K562 (cell line): ENCODE data around the gene RPL7L1. TPM values are rescaled to one million over a fixed set of nuclear protein-coding genes. Genes with fewer than 3 reads are reported as not detected.
A peak's percentile ranks its signal among the peaks of the same experiment; 100 is the strongest.

Experiments used
- ATAC-seq: fragments of 200-7000 bp; cut with Tn5 transposase; 3 replicates; pipeline ENCODE4 v1.9.1; 2020; ENCODE audit warnings: moderate library complexity
- BruUV-seq: library from RNA; stranded (reverse); fragments of 400-500 nt; replicated peaks from 2 replicates; lab custom pipeline; 2021; lab: Mats Ljungman, UMichigan
- CTCF ChIA-PET: fragments of 300-600 bp; formaldehyde crosslinking; extraction: SDS; loops from one replicate; lab custom pipeline; 2021; ENCODE audit warnings: low intra/inter-chr PET ratio; lab: Yijun Ruan, JAX
- POLR2A ChIA-PET: fragments of 300-600, 350-650 bp; sonication (Branson Sonifier 250); formaldehyde crosslinking; extraction: SDS; loops from one replicate; lab custom pipeline; 2021; ENCODE audit warnings: antibody characterized with exemption, inconsistent platforms; lab: Yijun Ruan, JAX
- DNase-seq, 4 experiments: peaks; one replicate each; pipeline versions ENCODE4 v3.0.0 to v3.0.0-alpha.2; 2011 to 2018; ENCODE audit warnings: low spot score in 3 of 4, mixed read lengths in 3 of 4; ENCODE audit errors: extremely low read depth in 1 of 4
- FAIRE-seq: peaks from 2 replicates; lab custom pipeline; 2011; peaks lifted over from hg19 to GRCh38; lab: Jason Lieb, UNC
- H2AFZ ChIP-seq: 2 replicates; pipeline ENCODE4 v1.6.0; 2011; ENCODE audit warnings: low read depth, low read length, control low read depth, inconsistent platforms
- H3K27ac ChIP-seq: fragments of 200-600 bp; 3 replicates; pipeline ENCODE4 v1.8.0; 2011; ENCODE audit warnings: low read depth, mild to moderate bottlenecking, control low read depth, inconsistent platforms, low read length, moderate library complexity, mixed read lengths; ENCODE audit errors: extremely low read depth
- H3K27me3 ChIP-seq, 2 experiments: fragments of 300-600 bp in 1 of 2; 2 replicates in 1 of 2; 3 replicates in 1 of 2; pipeline versions ENCODE4 v1.6.0 to v1.8.0; 2011; ENCODE audit warnings: inconsistent platforms in 2 of 2, low read length in 2 of 2, mild to moderate bottlenecking in 1 of 2, mixed read lengths in 1 of 2, moderate library complexity in 1 of 2; ENCODE audit not compliant: control insufficient read depth in 2 of 2, insufficient read depth in 2 of 2
- H3K36me3 ChIP-seq: fragments of 300-600 bp; 3 replicates; pipeline ENCODE4 v1.8.0; 2011; ENCODE audit warnings: mild to moderate bottlenecking, low read length, inconsistent platforms; ENCODE audit not compliant: control insufficient read depth, insufficient read depth
- H3K4me1 ChIP-seq, 2 experiments: fragments of 200-600 bp in 1 of 2; replicated peaks in 1 of 2; 2 replicates in 1 of 2; 3 replicates in 1 of 2; pipeline versions ENCODE4 v1.5.1 to v1.8.0; 2011; ENCODE audit warnings: inconsistent platforms in 2 of 2, low read length in 2 of 2, mild to moderate bottlenecking in 1 of 2, mixed read lengths in 1 of 2, moderate library complexity in 1 of 2; ENCODE audit not compliant: control insufficient read depth in 2 of 2, insufficient read depth in 2 of 2
- H3K4me2 ChIP-seq: 2 replicates; pipeline ENCODE4 v1.6.1; 2011; ENCODE audit warnings: low read length, control low read depth, inconsistent platforms, mixed read lengths; ENCODE audit not compliant: insufficient read depth
- H3K4me3 ChIP-seq: fragments of 200-600 bp; sonication (generic), shearing (Covaris generic); 2 replicates; pipeline ENCODE4 v1.5.1; 2016; ENCODE audit warnings: control low read depth, inconsistent platforms
- H3K79me2 ChIP-seq: fragments of 200-600 bp; 3 replicates; pipeline ENCODE4 v1.8.0; 2011; ENCODE audit warnings: low read length, inconsistent platforms; ENCODE audit not compliant: control insufficient read depth, insufficient read depth
- H3K9ac ChIP-seq, 2 experiments: 2 replicates each; pipeline versions ENCODE4 v1.6.0 to v1.6.1; 2011; ENCODE audit warnings: low read depth in 2 of 2, low read length in 2 of 2, control low read depth in 1 of 2, inconsistent platforms in 1 of 2, mild to moderate bottlenecking in 1 of 2, mixed read lengths in 1 of 2; ENCODE audit not compliant: insufficient read depth in 1 of 2
- H3K9me1 ChIP-seq: one replicate; pipeline ENCODE4 v1.6.0; 2011; ENCODE audit warnings: inconsistent platforms, mild to moderate bottlenecking, low read length, moderate library complexity; ENCODE audit not compliant: control insufficient read depth, insufficient read depth
- H3K9me3 ChIP-seq: replicated peaks from 2 replicates; pipeline ENCODE4 v1.5.1; 2011; ENCODE audit warnings: low read depth, low read length, inconsistent platforms; ENCODE audit not compliant: control insufficient read depth, insufficient read depth
- H4K20me1 ChIP-seq: replicated peaks from 2 replicates; pipeline ENCODE4 v1.6.1; 2011; ENCODE audit warnings: low read length, inconsistent platforms, mixed read lengths; ENCODE audit not compliant: control insufficient read depth, insufficient read depth
- BDP1 ChIP-seq: IDR thresholded peaks from 3 replicates; pipeline ENCODE4 v1.6.1; 2011; ENCODE audit not compliant: insufficient read length, insufficient read depth
- CEBPG ChIP-seq, 3 experiments: fragments of 200-800 bp in 1 of 3; sonication (Bioruptor generic) in 1 of 3; sonication (generic) in 1 of 3; formaldehyde crosslinking in 1 of 3; IDR thresholded peaks in 2 of 3; conservative IDR thresholded peaks in 1 of 3; 2 replicates each; pipeline versions ENCODE4 v1.6.1 to v1.8.0; 2016 to 2022; ENCODE audit warnings: missing compliant biosample characterization in 2 of 3, missing genetic modification characterization in 2 of 3, mild to moderate bottlenecking in 1 of 3, missing genetic modification reagents in 1 of 3
- KLF10 ChIP-seq: fragments of 250-450 bp; sonication (Bioruptor Pico); IDR thresholded peaks from 2 replicates; pipeline ENCODE4 v1.6.1; 2021; ENCODE audit warnings: matching md5 sums
- MXI1 ChIP-seq: IDR thresholded peaks from 2 replicates; pipeline ENCODE4 v1.6.1; 2011; ENCODE audit warnings: low read depth, mild to moderate bottlenecking, improper control_type of control experiment, low read length
- NR4A1 ChIP-seq, 2 experiments: fragments of 250-450 bp in 1 of 2; fragments of 450-650 bp in 1 of 2; sonication (Bioruptor Pico) in 1 of 2; IDR thresholded peaks; 2 replicates each; pipeline versions ENCODE4 v1.4.0 to v1.6.1; 2016 to 2020; ENCODE audit warnings: mild to moderate bottlenecking in 2 of 2, missing compliant biosample characterization in 1 of 2, missing genetic modification characterization in 1 of 2, moderate library complexity in 1 of 2
- PCBP2 ChIP-seq: fragments of 200-400 bp; formaldehyde crosslinking; IDR thresholded peaks from 2 replicates; pipeline ENCODE4 v1.6.1; 2018; ENCODE audit warnings: low read length, low read depth, mild to moderate bottlenecking, moderate library complexity; ENCODE audit not compliant: poor library complexity, severe bottlenecking
- RBM34 ChIP-seq: fragments of 200-400 bp; formaldehyde crosslinking; IDR thresholded peaks from 2 replicates; pipeline ENCODE4 v1.6.1; 2018; ENCODE audit warnings: low read length, borderline replicate concordance; ENCODE audit not compliant: insufficient read depth
- RFX1 ChIP-seq: fragments of 450-650 bp; IDR thresholded peaks from 2 replicates; pipeline ENCODE4 v1.6.1; 2016; ENCODE audit warnings: mild to moderate bottlenecking, moderate library complexity
- RFX7 ChIP-seq: fragments of 250-450 bp; sonication (Bioruptor Pico); IDR thresholded peaks from 2 replicates; pipeline ENCODE4 v1.5.1; 2021; ENCODE audit warnings: mild to moderate bottlenecking
- TCF7L2 ChIP-seq: fragments of 150-350 bp; IDR thresholded peaks from 2 replicates; pipeline ENCODE4 v1.6.1; 2016; ENCODE audit warnings: low read depth, mild to moderate bottlenecking, low read length, moderate library complexity
- ZBTB1 ChIP-seq: sonication (generic); formaldehyde crosslinking; IDR thresholded peaks from 2 replicates; pipeline ENCODE4 v1.8.1; 2023; ENCODE audit warnings: missing genetic modification reagents, low read depth, mild to moderate bottlenecking, borderline replicate concordance
- ZNF766 ChIP-seq: fragments of 200-800 bp; sonication (Bioruptor generic); conservative IDR thresholded peaks from 2 replicates; pipeline ENCODE4 v1.6.1; 2016; ENCODE audit warnings: missing genetic modification characterization, missing compliant biosample characterization
- ZNF79 ChIP-seq: fragments of 250-450 bp; sonication (Bioruptor Pico); IDR thresholded peaks from 2 replicates; pipeline ENCODE4 v1.4.0; 2020; ENCODE audit warnings: low read depth, mild to moderate bottlenecking, moderate library complexity
- WGBS: fragments of 100-300 bp; shearing (Covaris generic); methylation state at CpG from one replicate; pipeline ENCODE4 v1.1.6; 2016; ENCODE audit warnings: low coverage, mixed read lengths; ENCODE audit not compliant: insufficient coverage; ENCODE audit errors: missing lambda C conversion rate; 5-methylcytosine and 5-hydroxymethylcytosine counted together
- in situ Hi-C: fragments of 300-500 bp; cut with MboI; formaldehyde crosslinking; loops from 4 replicates; pipeline ENCODE4 v1.15.0; 2018; ENCODE audit warnings: inconsistent platforms, mixed read lengths
- intact Hi-C: fragments of 100-400 bp; cut with micrococcal nuclease; formaldehyde crosslinking; loops from 2 replicates; pipeline ENCODE4 v1.14.2; 2022
- polyA plus RNA-seq, 8 experiments: library from polyadenylated mRNA; depleted of rRNA in 4 of 8; stranded (reverse) in 5 of 8; unstranded in 3 of 8; fragments of >200 nt; fragmentation: Nextera tagmentation in 2 of 8; fragmentation: Illumina TruSeq in 1 of 8; extraction: Ambion mirVana in 2 of 8; extraction: Trizol in 1 of 8; gene quantifications; 2 replicates each; pipeline versions ENCODE4 v1.2.1 to v1.2.3, GENCODE V29; 2011 to 2014; ENCODE audit warnings: inconsistent platforms in 1 of 8, missing spikeins in 1 of 8
- total RNA-seq, 7 experiments: library from RNA; depleted of rRNA in 6 of 7; stranded (reverse); fragments of >200 nt in 6 of 7; fragmentation: Illumina TruSeq in 2 of 7; extraction: Trizol in 2 of 7; gene quantifications; 2 replicates each; pipeline versions ENCODE4 v1.2.1 to v1.2.3, GENCODE V29; 2011 to 2021; ENCODE audit warnings: low replicate concordance in 1 of 7
- TF ChIP-seq, protein P1 (sequence below): fragments of 200-400 bp; formaldehyde crosslinking; IDR thresholded peaks from 2 replicates; pipeline ENCODE4 v1.6.1; 2017; ENCODE audit warnings: mild to moderate bottlenecking, low read depth, low read length, moderate library complexity

RPL7L1 gene
- total and polyA plus RNA-seq, 9 of the 15 experiments (the other 6 are each of a cell fraction or from before 2014, with no cell fraction given) = 129 to 259 (median 164) TPM

DNA sequence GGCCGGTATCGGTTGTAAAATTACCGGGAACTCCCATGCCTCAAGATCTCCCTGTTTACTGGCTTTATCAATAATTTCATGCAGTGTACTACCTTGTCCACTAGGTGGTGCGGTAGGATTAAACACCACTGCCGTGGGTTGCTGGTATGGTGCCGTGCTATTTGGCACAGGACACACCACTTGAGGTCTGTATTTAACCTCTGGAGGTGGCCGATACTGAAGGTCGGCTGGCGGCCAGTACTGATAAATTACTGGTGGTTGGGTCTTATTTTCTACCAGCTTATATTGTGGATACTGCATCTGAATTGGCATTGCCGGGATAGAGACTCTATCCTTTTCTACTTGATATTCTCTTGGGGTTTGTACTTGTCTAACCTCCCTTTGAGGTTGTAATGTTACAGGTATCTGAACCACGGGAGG lies 22.1 kb downstream of the RPL7L1 start:
- POLR2A ChIA-PET = interaction anchor here (1.1 kb wide), 1 partner anchor 22 kb away, joined by 3 read pairs; no protein-coding TSS in a partner anchor
- intact Hi-C loops = loop anchor here (1.0 to 10.0 kb wide), 6 partner anchors 61 to 605 kb away; partner anchors contain the start of gene GNMT
- CTCF ChIA-PET = interaction anchor here (0.8 to 2.9 kb wide), 3 partner anchors 228 to 433 kb away, joined by 4 to 20 read pairs (median 4); no protein-coding TSS in a partner anchor
- H3K9ac ChIP-seq = peak overlapping the region in 1 of 2 experiments; percentile 50; a peak in 2 of 4 replicates
- WGBS = 2% methylated on average over 11 of the region's 11 CpGs
- H3K27ac ChIP-seq = no peak overlapping the region
- FAIRE-seq (peak; percentile 97), ATAC-seq (peak; percentile 99), DNase-seq (peak; percentile 74 to 93 (median 77))
- no peak overlapping the region for H3K4me3 ChIP-seq
- H3K4me1 ChIP-seq = peaks cover 0 to 7% of the 10 kb centered on the region in 2 experiments; a peak in 3 of 5 replicates
- H3K36me3 ChIP-seq = no peaks in the 10 kb centered on the region
- no peaks in the 10 kb centered on the region for H3K9me1 ChIP-seq
- no peaks in the 10 kb centered on the region for H3K79me2 ChIP-seq
- peak overlapping the region; percentile 79 for H2AFZ ChIP-seq
- no TSS peak for BruUV-seq
- peak overlapping the region; percentile 25; the same call in 1 of the 2 replicates for H3K4me2 ChIP-seq
- H4K20me1 ChIP-seq = no peaks in the 10 kb centered on the region
- no peaks in the 10 kb centered on the region for H3K9me3 ChIP-seq
- H3K27me3 ChIP-seq = no peaks in the 10 kb centered on the region
- in situ Hi-C loops = no loop called here
- TF ChIP-seq RFX7 = no peak
- TF ChIP-seq CEBPG (CRISPR knock-in tag; IDR thresholded peaks at IDR 0.05) = no peak
- no peak for TF ChIP-seq CEBPG (tag; conservative IDR thresholded peaks at IDR 0.05 in 1 of 2, IDR thresholded peaks at IDR 0.05 in 1 of 2)
- no peak for TF ChIP-seq NR4A1 (CRISPR knock-in tag; IDR thresholded peaks at IDR 0.05)
- TF ChIP-seq NR4A1 (tag; IDR thresholded peaks at IDR 0.05) = no peak
- no peak for TF ChIP-seq MXI1
- no peak for TF ChIP-seq KLF10 (CRISPR knock-in tag)
- TF ChIP-seq BDP1 = no peak
- no peak for TF ChIP-seq ZNF766 (CRISPR knock-in tag)
- TF ChIP-seq TCF7L2 = no peak
- no peak for TF ChIP-seq ZBTB1 (CRISPR knock-in tag)
- TF ChIP-seq RFX1 = no peak
- TF ChIP-seq PCBP2 = no peak
- TF ChIP-seq RBM34 = no peak
- TF ChIP-seq, protein P1, sequence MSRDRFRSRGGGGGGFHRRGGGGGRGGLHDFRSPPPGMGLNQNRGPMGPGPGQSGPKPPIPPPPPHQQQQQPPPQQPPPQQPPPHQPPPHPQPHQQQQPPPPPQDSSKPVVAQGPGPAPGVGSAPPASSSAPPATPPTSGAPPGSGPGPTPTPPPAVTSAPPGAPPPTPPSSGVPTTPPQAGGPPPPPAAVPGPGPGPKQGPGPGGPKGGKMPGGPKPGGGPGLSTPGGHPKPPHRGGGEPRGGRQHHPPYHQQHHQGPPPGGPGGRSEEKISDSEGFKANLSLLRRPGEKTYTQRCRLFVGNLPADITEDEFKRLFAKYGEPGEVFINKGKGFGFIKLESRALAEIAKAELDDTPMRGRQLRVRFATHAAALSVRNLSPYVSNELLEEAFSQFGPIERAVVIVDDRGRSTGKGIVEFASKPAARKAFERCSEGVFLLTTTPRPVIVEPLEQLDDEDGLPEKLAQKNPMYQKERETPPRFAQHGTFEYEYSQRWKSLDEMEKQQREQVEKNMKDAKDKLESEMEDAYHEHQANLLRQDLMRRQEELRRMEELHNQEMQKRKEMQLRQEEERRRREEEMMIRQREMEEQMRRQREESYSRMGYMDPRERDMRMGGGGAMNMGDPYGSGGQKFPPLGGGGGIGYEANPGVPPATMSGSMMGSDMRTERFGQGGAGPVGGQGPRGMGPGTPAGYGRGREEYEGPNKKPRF = no peak
- TF ChIP-seq ZNF79 (CRISPR knock-in tag) = no peak
